HG02885 (cell line): ENCODE measurements around the gene ARHGAP8.

Source experiments
- ATAC-seq: cut with Tn5 transposase; IDR thresholded peaks from one replicate; pipeline ENCODE4 v1.9.1; 2021; ENCODE audit warnings: mild to moderate bottlenecking; ENCODE audit not compliant: unreplicated experiment, poor library complexity

The ARHGAP8 gene

GRCh38 chr22:44760476-44760875 is 8.1 kb downstream of the ARHGAP8 start:
- no peak for ATAC-seq

- ATAC-seq: no peak
These were observed 8.7 kb downstream of the ARHGAP8 start for GRCh38 chr22:44761025-44761424.

GRCh38 chr22:44764373-44764772 is 12.0 kb downstream of the ARHGAP8 start:
- no peak for ATAC-seq

GRCh38 chr22:44764974-44765373 is 12.6 kb downstream of the ARHGAP8 start:
- ATAC-seq: no peak

- no peak for ATAC-seq
These were observed 13.4 kb downstream of the ARHGAP8 start for GRCh38 chr22:44765571-44766285.

GRCh38 chr22:44773082-44773481 is 20.7 kb downstream of the ARHGAP8 start:
- no peak for ATAC-seq

- ATAC-seq: no peak
These were observed 23.5 kb downstream of the ARHGAP8 start for GRCh38 chr22:44775862-44776261.

- ATAC-seq: no peak
These were observed 24.4 kb downstream of the ARHGAP8 start for GRCh38 chr22:44776605-44777363.

- ATAC-seq: no peak
These were observed 25.0 kb downstream of the ARHGAP8 start for GRCh38 chr22:44777364-44777755.

- no peak for ATAC-seq
These were observed 28.6 kb downstream of the ARHGAP8 start for GRCh38 chr22:44780876-44781449.

- no peak for ATAC-seq
These were observed 30.1 kb downstream of the ARHGAP8 start for GRCh38 chr22:44782363-44782963.

- no peak for ATAC-seq
These were observed 30.7 kb downstream of the ARHGAP8 start for GRCh38 chr22:44783091-44783490.

GRCh38 chr22:44783581-44783980 is 31.2 kb downstream of the ARHGAP8 start:
- ATAC-seq: no peak

GRCh38 chr22:44786136-44786535 is 33.8 kb downstream of the ARHGAP8 start:
- ATAC-seq: no peak

GRCh38 chr22:44786610-44787009 is 34.2 kb downstream of the ARHGAP8 start:
- no peak for ATAC-seq

GRCh38 chr22:44787832-44788231 is 35.5 kb downstream of the ARHGAP8 start:
- no peak for ATAC-seq

GRCh38 chr22:44793106-44793505 is 40.7 kb downstream of the ARHGAP8 start:
- ATAC-seq: no peak

GRCh38 chr22:44793506-44794172 is 41.3 kb downstream of the ARHGAP8 start:
- ATAC-seq: no peak

GRCh38 chr22:44795701-44796630 is 43.6 kb downstream of the ARHGAP8 start:
- no peak for ATAC-seq
